Measurements from ENCODE around the gene PBRM1.

The PBRM1 gene

GRCh38 chr3:52606373-52607085 is 79.2 kb downstream of the PBRM1 start:
- no peak overlapping the region for H2AFZ ChIP-seq
- peaks cover 26% of the 10 kb centered on the region for H3K4me1 ChIP-seq
- H3K27me3 ChIP-seq (ENCODE audit: control insufficient read depth, insufficient read depth, low read length), result no peaks in the 10 kb centered on the region
- no peaks in the 10 kb centered on the region for H3K9me3 ChIP-seq (ENCODE audit: control insufficient read depth, low read length)
- no peaks in the 10 kb centered on the region for H3K36me3 ChIP-seq (ENCODE audit: control insufficient read depth, insufficient read depth, low read length)
- H3K9ac ChIP-seq, result no peak overlapping the region
- H3K4me2 ChIP-seq (ENCODE audit: low read length), result peak overlapping the region; percentile 48
- no peaks in the 10 kb centered on the region for H3K79me2 ChIP-seq
- peak overlapping the region; percentile 20 for H3K4me3 ChIP-seq (ENCODE audit: low read depth, low read length)
- no peak for TF ChIP-seq CTCF (IDR thresholded peaks at IDR 0.05)
- peak overlapping the region; percentile 67 for H3K27ac ChIP-seq

GRCh38 chr3:52600258-52600657 is 85.5 kb downstream of the PBRM1 start:
- Histone ChIP-seq H3K9ac (no peak overlapping the region), H3K79me2 (peaks cover 5% of the 10 kb centered on the region), H3K9me3 (ENCODE audit: control insufficient read depth, low read length) (no peaks in the 10 kb centered on the region), H3K27me3 (ENCODE audit: control insufficient read depth, insufficient read depth, low read length) (no peaks in the 10 kb centered on the region), H3K4me1 (no peaks in the 10 kb centered on the region), H3K4me3 (ENCODE audit: low read depth, low read length) (no peak overlapping the region), H2AFZ (no peak overlapping the region), H3K4me2 (ENCODE audit: low read length) (no peak overlapping the region), H3K27ac (no peak overlapping the region), H3K36me3 (ENCODE audit: control insufficient read depth, insufficient read depth, low read length) (no peaks in the 10 kb centered on the region)
- no peak for TF ChIP-seq CTCF (IDR thresholded peaks at IDR 0.05)

- no peak overlapping the region for H3K4me3 ChIP-seq (ENCODE audit: low read depth, low read length)
- H3K27me3 ChIP-seq (ENCODE audit: control insufficient read depth, insufficient read depth, low read length), result no peaks in the 10 kb centered on the region
- H3K36me3 ChIP-seq (ENCODE audit: control insufficient read depth, insufficient read depth, low read length), result no peaks in the 10 kb centered on the region
- peaks cover 5% of the 10 kb centered on the region for H3K79me2 ChIP-seq
- H3K9me3 ChIP-seq (ENCODE audit: control insufficient read depth, low read length), result no peaks in the 10 kb centered on the region
- no peak overlapping the region for H2AFZ ChIP-seq
- no peak overlapping the region for H3K27ac ChIP-seq
- H3K4me2 ChIP-seq (ENCODE audit: low read length), result no peak overlapping the region
- no peak overlapping the region for H3K9ac ChIP-seq
- H3K4me1 ChIP-seq, result no peaks in the 10 kb centered on the region
- no peak for TF ChIP-seq CTCF (IDR thresholded peaks at IDR 0.05)
Observed at GRCh38 chr3:52596658-52597265, 89.0 kb downstream of the PBRM1 start.

- Histone ChIP-seq H3K9me3 (ENCODE audit: control insufficient read depth, low read length) (no peaks in the 10 kb centered on the region), H3K4me1 (no peaks in the 10 kb centered on the region), H3K27ac (no peak overlapping the region)
Observed at GRCh38 chr3:52593103-52593502, 92.6 kb downstream of the PBRM1 start.

More at GRCh38 chr3:52593103-52593502, 92.6 kb downstream of the PBRM1 start:
- Histone ChIP-seq H2AFZ (no peak overlapping the region), H3K36me3 (ENCODE audit: control insufficient read depth, insufficient read depth, low read length) (no peaks in the 10 kb centered on the region), H3K9ac (no peak overlapping the region), H3K27me3 (ENCODE audit: control insufficient read depth, insufficient read depth, low read length) (no peaks in the 10 kb centered on the region), H3K4me3 (ENCODE audit: low read depth, low read length) (no peak overlapping the region), H3K79me2 (no peaks in the 10 kb centered on the region), H3K4me2 (ENCODE audit: low read length) (no peak overlapping the region)
- no peak for TF ChIP-seq CTCF (IDR thresholded peaks at IDR 0.05)

Measured in parathyroid adenoma (tissue), 2 donors.